CD4-positive, alpha-beta T cell treated with Interleukin-21 for 1 hour (primary cell): ENCODE data around the gene PSMB7.

Source experiments
- DNase-seq: peaks from one replicate; pipeline ENCODE4 v3.0.0-alpha.2; 2020

The PSMB7 gene

DNA sequence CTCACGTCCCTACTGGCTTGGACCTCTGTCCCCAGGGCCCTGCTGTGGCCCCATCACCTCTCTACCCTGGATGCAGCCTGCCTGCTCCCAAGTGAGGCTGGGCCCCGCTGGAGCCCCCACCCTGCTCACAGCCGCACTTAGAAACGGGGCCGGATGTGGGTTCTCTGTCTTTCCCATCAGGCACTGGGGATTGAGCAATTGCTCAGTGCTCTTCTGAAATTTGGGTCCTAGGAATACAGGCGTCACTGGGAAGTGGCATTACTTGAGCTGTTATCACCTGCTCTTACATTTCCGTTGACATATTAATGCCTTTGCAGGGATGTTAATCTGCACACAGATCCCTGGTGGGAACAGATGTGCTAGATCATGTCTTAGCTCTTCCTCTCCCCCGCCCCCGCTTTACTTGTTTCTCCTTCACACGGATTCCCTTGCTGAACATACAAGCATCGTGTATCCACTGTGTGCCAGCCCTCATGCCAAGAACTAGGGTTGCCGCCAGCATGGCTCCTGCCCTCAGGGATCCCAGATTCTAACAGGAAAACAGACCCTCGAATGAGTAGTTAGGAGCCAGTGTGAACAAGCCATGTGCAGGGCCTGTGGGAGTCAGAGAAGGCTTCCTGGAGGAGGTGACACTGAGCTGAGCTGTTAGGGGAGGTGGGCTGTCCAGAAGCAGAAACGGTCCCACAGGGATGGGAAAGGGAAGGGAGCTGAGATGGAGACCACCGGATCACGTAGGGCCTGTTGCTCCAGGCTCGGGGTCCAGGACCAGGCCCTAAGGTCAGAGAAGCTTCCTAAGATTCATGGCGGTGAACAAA lies 92.4 kb downstream of the PSMB7 start:
- DNase-seq, result no peak

- DNase-seq, result no peak
These were observed 93.3 kb downstream of the PSMB7 start for GRCh38 chr9:124321935-124322334.

- DNase-seq, result no peak
These were observed 93.8 kb downstream of the PSMB7 start for GRCh38 chr9:124321416-124321815.

GRCh38 chr9:124320062-124320973 lies 94.9 kb downstream of the PSMB7 start:
- DNase-seq, result peak; percentile 40

DNA sequence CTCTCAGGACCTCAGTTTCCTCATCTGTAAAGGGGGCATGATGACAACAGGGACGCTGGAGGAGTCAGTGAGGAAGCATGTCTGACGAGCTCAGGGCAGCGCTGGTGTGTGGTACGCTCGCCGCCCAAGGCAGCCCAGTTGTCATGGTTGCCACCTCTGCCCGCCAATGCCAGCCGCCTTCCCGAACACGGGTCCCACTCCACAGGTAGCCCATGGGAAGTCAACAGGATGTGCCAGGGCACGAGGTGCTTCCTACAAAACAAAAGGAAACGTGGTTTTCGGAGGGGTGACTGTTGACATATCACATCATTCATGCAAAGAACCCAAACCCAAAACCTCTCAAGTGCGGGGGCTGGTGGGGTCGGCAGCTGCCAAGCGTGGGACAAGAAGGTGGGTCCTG lies 99.4 kb downstream of the PSMB7 start:
- DNase-seq, result no peak

GRCh38 chr9:124313940-124314339 lies 101.3 kb downstream of the PSMB7 start:
- no peak for DNase-seq

DNA sequence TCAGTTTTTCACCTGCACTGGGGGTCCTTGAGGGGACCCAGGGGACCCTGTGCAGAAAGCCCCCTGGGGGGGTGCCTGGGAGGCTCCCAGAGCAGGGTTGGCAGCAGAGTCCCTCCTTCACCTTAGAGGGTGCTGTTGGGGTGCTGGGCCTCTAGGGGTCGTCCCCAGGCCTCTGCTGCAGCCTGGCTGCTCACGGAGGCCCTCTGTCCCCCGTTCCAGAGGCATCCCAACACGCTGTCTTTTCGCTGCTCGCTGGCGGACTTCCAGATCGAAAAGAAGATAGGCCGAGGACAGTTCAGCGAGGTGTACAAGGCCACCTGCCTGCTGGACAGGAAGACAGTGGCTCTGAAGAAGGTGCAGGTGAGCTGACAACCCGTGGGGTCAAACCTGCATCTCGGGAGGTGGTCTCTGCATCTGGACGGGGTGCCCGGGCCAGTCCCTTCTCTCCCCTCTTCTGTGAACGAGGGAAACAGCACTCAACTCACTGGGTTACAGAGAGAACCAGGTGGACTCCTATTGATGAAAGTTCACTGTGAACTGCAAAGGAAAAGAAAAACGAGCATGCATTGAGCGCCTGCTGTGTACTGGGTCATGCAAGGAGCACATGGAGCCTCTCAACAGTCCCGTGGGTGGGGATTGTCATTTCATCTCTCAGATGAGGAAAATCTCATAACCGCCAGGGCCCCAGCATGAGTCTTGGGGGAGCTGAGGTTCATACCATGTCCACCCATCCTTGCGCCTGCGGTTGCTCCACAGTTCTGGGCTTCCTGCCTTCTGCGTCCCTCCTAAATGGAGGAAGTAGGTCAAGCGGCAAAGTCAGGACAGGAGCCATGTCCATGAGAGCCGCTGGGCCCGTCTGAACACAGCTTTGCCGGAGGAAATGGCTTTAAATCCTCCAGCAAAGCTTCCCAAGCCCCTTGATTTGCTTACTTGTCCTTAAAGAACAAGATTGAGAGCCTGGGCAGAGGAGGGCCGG lies 102.7 kb downstream of the PSMB7 start:
- DNase-seq, result no peak

- no peak for DNase-seq
These were observed 104.0 kb downstream of the PSMB7 start for GRCh38 chr9:124311283-124311682.

DNA sequence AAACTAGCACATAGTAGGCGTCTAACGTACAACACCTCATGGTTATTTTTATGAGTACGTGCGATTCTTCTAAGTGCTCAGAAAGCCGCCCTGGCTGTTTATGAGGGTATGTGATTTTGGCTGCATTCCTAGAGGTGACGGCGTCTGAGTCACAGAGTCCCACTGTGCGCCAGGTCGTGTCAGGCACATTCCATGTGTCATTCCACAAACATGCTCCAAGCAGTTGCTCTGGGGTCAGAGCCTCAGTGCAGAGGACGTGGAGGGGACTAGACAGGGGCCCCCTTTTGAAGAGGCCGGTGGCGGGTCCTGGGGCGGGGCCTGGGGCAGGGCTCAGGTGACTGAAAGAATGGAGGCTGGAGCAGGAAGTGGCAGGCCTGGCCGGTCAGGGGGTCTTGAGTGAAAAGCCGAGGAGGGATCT lies 105.6 kb downstream of the PSMB7 start:
- DNase-seq, result no peak

- no peak for DNase-seq
These were observed 106.4 kb downstream of the PSMB7 start for GRCh38 chr9:124308606-124309491.

DNA sequence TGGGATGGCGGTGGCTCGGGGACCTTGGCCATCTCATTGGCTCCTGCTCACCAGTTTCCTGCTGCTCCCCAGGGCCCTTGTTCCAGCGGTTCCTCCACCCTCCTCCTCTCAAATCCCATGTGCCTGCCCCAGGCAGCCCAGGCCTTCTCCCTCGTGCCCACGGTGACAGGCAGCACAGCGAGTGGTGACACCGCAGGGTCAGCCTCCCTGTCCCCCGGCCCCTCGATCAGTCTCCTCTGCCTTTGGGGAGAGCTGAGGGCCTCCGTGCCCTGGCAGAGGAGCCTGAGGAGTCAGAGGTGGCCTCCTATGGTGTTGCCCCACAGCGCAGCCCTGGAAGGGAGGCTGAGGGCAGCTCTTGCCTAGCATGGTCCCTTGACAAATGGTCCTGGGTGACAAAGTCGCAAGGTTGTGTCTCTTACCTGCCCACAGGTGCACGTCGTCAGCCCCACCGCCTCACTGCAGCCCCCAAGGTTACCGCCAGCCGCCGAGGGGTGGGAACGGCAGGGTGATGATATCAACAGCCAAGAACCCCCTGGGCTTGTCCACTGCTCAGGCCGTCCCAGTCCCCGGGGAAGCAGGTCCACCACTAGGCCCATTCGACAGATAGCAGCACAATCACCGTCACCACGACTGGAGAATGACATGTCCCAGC lies 107.7 kb downstream of the PSMB7 start:
- no peak for DNase-seq

DNA sequence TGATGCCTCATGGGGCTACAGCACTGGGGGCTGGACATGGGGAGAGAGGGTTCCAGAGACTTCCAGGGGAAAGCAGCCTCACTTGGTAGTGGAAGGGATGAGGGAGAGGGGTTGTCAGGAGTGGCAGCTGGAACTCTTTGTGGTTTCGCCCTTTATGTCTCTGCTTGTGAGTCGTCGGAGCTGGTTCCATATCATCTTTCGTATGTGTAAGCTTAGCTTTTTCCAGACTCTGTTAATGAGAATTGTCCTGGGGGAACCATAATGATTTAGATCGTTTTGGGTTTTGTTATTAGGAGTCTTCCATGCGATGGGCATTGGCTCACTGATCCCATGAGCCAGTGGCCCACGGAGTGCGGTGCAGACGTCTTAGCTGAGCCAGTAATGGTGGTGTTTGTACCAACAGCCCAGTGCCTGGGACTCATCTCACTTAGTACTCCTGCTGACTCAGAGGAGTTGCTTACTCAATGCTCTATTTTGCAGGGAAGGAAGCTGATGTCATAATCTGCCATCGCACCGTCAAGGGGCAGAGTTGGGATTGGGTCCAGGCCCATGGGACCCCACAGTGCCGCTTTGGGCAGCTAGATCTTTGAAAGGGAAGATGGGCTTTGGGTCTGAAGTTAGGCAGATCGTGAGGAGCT lies 109.0 kb downstream of the PSMB7 start:
- no peak for DNase-seq

DNA sequence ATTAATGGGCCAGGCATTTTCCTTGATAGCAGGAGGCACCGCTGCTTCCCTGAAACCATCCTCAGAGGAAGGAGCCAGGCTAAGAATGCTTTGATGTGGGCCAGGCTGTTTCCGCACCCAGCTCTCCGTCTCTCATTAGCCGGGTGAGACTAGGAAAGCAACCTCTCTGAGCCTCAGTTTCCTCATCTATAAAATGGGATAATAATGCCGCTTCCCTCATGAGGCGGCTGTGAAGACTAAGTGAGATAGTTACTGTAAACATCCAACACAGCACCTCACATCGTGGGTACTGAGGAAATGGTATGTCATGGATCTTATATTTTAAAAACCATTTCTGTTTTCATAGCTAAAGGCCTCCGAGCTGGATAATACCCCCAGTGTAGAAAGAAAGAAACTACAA lies 111.0 kb downstream of the PSMB7 start:
- no peak for DNase-seq

- no peak for DNase-seq
These were observed 111.5 kb downstream of the PSMB7 start for GRCh38 chr9:124303762-124304161.
